PC-3 (cell line): ENCODE measurements around the gene SMNDC1. TPM values are rescaled to one million over a fixed set of nuclear protein-coding genes. Genes with fewer than 3 reads are reported as not detected.

Experiments
- ATAC-seq: fragments of 200-7000 bp; cut with Tn5 transposase; 2 replicates; pipeline ENCODE4 v1.9.1; 2020; ENCODE audit warnings: mild to moderate bottlenecking, moderate library complexity
- BruUV-seq: library from RNA; stranded (reverse); fragments of 400-500 nt; replicated peaks from 2 replicates; lab custom pipeline; 2021; lab: Mats Ljungman, UMichigan
- CTCF ChIA-PET: fragments of 300-600 bp; sonication (Branson Sonifier 250); formaldehyde crosslinking; loops from one replicate; lab custom pipeline; 2022; ENCODE audit warnings: antibody characterized with exemption; lab: Charles Lee
- POLR2A ChIA-PET: fragments of 300-600 bp; sonication (Branson Sonifier 250); formaldehyde crosslinking; loops from one replicate; lab custom pipeline; 2022; ENCODE audit warnings: antibody characterized with exemption; ENCODE audit not compliant: unreplicated experiment; lab: Charles Lee
- DNase-seq: peaks from one replicate; pipeline ENCODE4 v3.0.0-alpha.2; 2015
- H2AFZ ChIP-seq: fragments of 300-600 bp; sonication (generic); 2 replicates; pipeline ENCODE4 v1.6.0; 2016; ENCODE audit warnings: antibody characterized with exemption, low read length
- H3F3A ChIP-seq: fragments of 300-600 bp; sonication (generic); one replicate; pipeline ENCODE4 v1.6.0; 2017; ENCODE audit warnings: antibody characterized with exemption, low read length, control low read depth, mild to moderate bottlenecking; ENCODE audit not compliant: unreplicated experiment
- H3K27ac ChIP-seq: fragments of 300-600 bp; sonication (generic); 2 replicates; pipeline ENCODE4 v1.5.1; 2016; ENCODE audit warnings: mild to moderate bottlenecking, low read length
- H3K27me3 ChIP-seq: fragments of 300-600 bp; sonication (generic); 2 replicates; pipeline ENCODE4 v1.6.1; 2016; ENCODE audit warnings: low read length, mixed read lengths
- H3K36me3 ChIP-seq: fragments of 300-600 bp; sonication (generic); 2 replicates; pipeline ENCODE4 v1.6.1; 2016; ENCODE audit warnings: low read depth, mixed run types, low read length, mixed read lengths
- H3K4me1 ChIP-seq: fragments of 300-600 bp; sonication (generic); 2 replicates; pipeline ENCODE4 v1.5.1; 2016; ENCODE audit warnings: low read length; ENCODE audit not compliant: insufficient read depth
- H3K4me2 ChIP-seq: fragments of 300-600 bp; sonication (generic); 2 replicates; pipeline ENCODE4 v1.6.0; 2016; ENCODE audit warnings: low read length
- H3K4me3 ChIP-seq: fragments of 300-600 bp; sonication (generic); 2 replicates; pipeline ENCODE4 v1.5.1; 2016; ENCODE audit warnings: mild to moderate bottlenecking, low read length, mixed read lengths
- H3K79me2 ChIP-seq: fragments of 300-600 bp; sonication (generic); 2 replicates; pipeline ENCODE4 v1.6.1; 2017; ENCODE audit warnings: low read length, mixed read lengths
- H3K9ac ChIP-seq: fragments of 300-600 bp; sonication (generic); 2 replicates; pipeline ENCODE4 v1.6.0; 2016; ENCODE audit warnings: mild to moderate bottlenecking, low read length
- H3K9me2 ChIP-seq: fragments of 300-600 bp; sonication (generic); replicated peaks from 2 replicates; pipeline ENCODE4 v1.6.1; 2016; ENCODE audit warnings: mixed run types, low read length, mixed read lengths
- H3K9me3 ChIP-seq: fragments of 300-600 bp; sonication (generic); 2 replicates; pipeline ENCODE4 v1.6.1; 2016; ENCODE audit warnings: low read length, mixed read lengths
- H4K20me1 ChIP-seq: fragments of 300-600 bp; sonication (generic); 2 replicates; pipeline ENCODE4 v1.6.1; 2016; ENCODE audit warnings: low read length, mixed read lengths
- EZH2 ChIP-seq: fragments of 300-600 bp; sonication (generic); IDR thresholded peaks from one replicate; pipeline ENCODE4 v1.6.1; 2017; ENCODE audit warnings: antibody characterized with exemption, mild to moderate bottlenecking, low read length; ENCODE audit not compliant: unreplicated experiment
- EZH2phosphoT487 ChIP-seq: fragments of 300-600 bp; sonication (generic); IDR thresholded peaks from 2 replicates; pipeline ENCODE4 v1.6.1; 2018; ENCODE audit warnings: mild to moderate bottlenecking, antibody characterized with exemption, low read length, borderline replicate concordance
- intact Hi-C: fragments of 100-400 bp; cut with micrococcal nuclease; formaldehyde crosslinking; loops from 2 replicates; pipeline ENCODE4 v1.9.0; 2023
- total RNA-seq: library from RNA; depleted of rRNA; stranded (reverse); fragments of >200 nt; gene quantifications from 2 replicates; pipeline ENCODE4 v1.2.3, GENCODE V29; 2014
- TF ChIP-seq, protein P1 (sequence below): fragments of 300-600 bp; sonication (generic); conservative IDR thresholded peaks from 2 replicates; pipeline ENCODE4 v1.5.1; 2017; ENCODE audit warnings: antibody characterized with exemption, low read depth, mild to moderate bottlenecking, low read length

Gene SMNDC1
- total RNA-seq, 1 experiment from 2014 or later = 16.3 TPM

DNA sequence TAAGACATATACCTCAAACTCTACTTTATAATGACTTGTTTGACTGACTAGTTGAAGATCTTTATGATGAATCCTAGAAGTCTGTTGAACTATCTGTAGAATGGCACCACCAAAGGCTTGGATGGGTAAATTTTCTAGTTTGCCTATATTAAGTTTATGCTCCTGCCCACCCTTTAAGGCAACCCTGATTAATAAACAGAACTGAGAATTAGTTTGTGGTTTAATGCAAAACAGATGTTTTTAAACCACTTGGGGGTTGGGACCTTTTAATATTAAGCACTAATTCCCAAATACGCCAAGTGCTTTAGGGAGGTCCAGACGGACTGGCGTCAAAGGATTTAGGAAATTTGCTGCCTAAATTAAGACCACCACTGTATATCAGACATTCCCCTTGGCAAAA, 20.5 kb downstream of the SMNDC1 start:
- ChIA-PET POLR2A (no interaction called here), CTCF (no interaction called here)
- Histone ChIP-seq H3K9me2 (no peaks in the 10 kb centered on the region), H3K4me3 (no peak overlapping the region), H3K9me3 (no peaks in the 10 kb centered on the region), H3K27me3 (no peaks in the 10 kb centered on the region), H3K36me3 (peaks cover 21% of the 10 kb centered on the region), H3K9ac (no peak overlapping the region), H3K4me1 (peaks cover 9% of the 10 kb centered on the region), H3F3A (no peaks in the 10 kb centered on the region), H3K79me2 (no peaks in the 10 kb centered on the region), H2AFZ (no peak overlapping the region), H4K20me1 (no peaks in the 10 kb centered on the region), H3K27ac (no peak overlapping the region), H3K4me2 (no peak overlapping the region)
- no peak for DNase-seq
- no TSS peak for BruUV-seq
- TF ChIP-seq EZH2phosphoT487 (no peak), EZH2 (no peak)
- TF ChIP-seq, protein P1, sequence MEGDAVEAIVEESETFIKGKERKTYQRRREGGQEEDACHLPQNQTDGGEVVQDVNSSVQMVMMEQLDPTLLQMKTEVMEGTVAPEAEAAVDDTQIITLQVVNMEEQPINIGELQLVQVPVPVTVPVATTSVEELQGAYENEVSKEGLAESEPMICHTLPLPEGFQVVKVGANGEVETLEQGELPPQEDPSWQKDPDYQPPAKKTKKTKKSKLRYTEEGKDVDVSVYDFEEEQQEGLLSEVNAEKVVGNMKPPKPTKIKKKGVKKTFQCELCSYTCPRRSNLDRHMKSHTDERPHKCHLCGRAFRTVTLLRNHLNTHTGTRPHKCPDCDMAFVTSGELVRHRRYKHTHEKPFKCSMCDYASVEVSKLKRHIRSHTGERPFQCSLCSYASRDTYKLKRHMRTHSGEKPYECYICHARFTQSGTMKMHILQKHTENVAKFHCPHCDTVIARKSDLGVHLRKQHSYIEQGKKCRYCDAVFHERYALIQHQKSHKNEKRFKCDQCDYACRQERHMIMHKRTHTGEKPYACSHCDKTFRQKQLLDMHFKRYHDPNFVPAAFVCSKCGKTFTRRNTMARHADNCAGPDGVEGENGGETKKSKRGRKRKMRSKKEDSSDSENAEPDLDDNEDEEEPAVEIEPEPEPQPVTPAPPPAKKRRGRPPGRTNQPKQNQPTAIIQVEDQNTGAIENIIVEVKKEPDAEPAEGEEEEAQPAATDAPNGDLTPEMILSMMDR = no peak
- no peak for ATAC-seq
- intact Hi-C loops = no loop called here

DNA sequence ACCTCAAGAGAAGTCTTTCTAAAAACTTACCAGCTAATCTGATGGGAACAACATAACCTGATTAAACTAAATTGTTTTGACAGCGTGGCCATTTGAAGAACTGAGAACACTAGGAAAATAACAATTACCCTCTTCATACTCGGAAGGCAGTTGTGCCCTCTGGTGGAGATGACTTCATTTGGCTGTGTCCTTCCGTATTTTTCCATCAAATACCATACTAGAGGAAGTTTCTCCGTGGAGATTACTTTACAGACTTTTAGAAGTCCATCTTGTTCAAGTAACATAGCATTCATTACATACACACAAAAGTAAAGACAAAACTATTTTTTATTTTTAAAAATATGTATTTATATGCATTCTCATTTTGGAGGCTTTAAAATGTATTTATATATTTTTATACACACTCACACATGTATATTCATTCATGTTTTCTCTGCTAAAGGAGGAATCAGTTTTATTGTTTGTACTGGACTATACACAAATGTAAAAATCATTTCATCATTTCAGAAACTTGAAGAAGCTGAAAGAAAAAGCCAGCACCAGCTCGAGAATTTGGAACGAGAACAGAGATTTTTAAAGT, 25.2 kb downstream of the SMNDC1 start:
- Histone ChIP-seq H3K36me3 (no peaks in the 10 kb centered on the region), H3K9ac (no peak overlapping the region), H3K79me2 (no peaks in the 10 kb centered on the region), H3K4me1 (no peaks in the 10 kb centered on the region), H3K4me3 (0 out of 2 replicates have a peak overlapping the region, but pooled peaks have one; percentile 32), H3K4me2 (peak overlapping the region; percentile 38), H3K9me3 (no peaks in the 10 kb centered on the region), H3K27ac (no peak overlapping the region), H4K20me1 (no peaks in the 10 kb centered on the region), H2AFZ (peak overlapping the region; percentile 56), H3K9me2 (no peaks in the 10 kb centered on the region), H3K27me3 (no peaks in the 10 kb centered on the region), H3F3A (no peaks in the 10 kb centered on the region)
- no peak for TF ChIP-seq EZH2
- TF ChIP-seq, protein P1 = peak; percentile 75
- DNase-seq (peak; percentile 62), ATAC-seq (peak; percentile 63)
- intact Hi-C loops = loop anchor here (1.0 to 5.0 kb wide), 2 partner anchors 52 to 142 kb away; no protein-coding TSS in a partner anchor
- POLR2A ChIA-PET = no interaction called here
- no TSS peak for BruUV-seq
- CTCF ChIA-PET = no interaction called here
